A549 (cell line): ENCODE data around the gene SBF2. TPM values are rescaled to one million over a fixed set of nuclear protein-coding genes. Genes with fewer than 3 reads are reported as not detected.

Source experiments
- ATAC-seq, 2 experiments: fragments of 200-7000 bp in 1 of 2; fragments of >200 bp in 1 of 2; cut with Nextera tagmentation in 1 of 2; cut with Tn5 transposase in 1 of 2; 3 replicates each; pipeline versions ENCODE4 v1.8.0 to v1.9.1; 2018 to 2020; ENCODE audit warnings: mild to moderate bottlenecking in 1 of 2, moderate library complexity in 1 of 2
- CTCF ChIA-PET: fragments of 300-600 bp; sonication (Branson Sonifier 250); formaldehyde crosslinking; extraction: SDS; loops from one replicate; lab custom pipeline; 2021; ENCODE audit warnings: antibody characterized with exemption, inconsistent platforms; lab: Yijun Ruan, JAX
- POLR2A ChIA-PET: fragments of 350-600 bp; formaldehyde crosslinking; extraction: SDS; loops from one replicate; lab custom pipeline; 2021; ENCODE audit warnings: antibody characterized with exemption, inconsistent platforms; lab: Yijun Ruan, JAX
- DNase-seq, 2 experiments: peaks; one replicate each; pipeline versions ENCODE4 v3.0.0 to v3.0.0-alpha.2; 2011 to 2016; ENCODE audit warnings: low read depth in 1 of 2, low spot score in 1 of 2
- FAIRE-seq: peaks from 2 replicates; lab custom pipeline; 2011; peaks lifted over from hg19 to GRCh38; lab: Jason Lieb, UNC
- H3K27ac ChIP-seq, 2 experiments: fragments of >200 bp; sonication (Bioruptor Twin); formaldehyde crosslinking; 3 replicates each; pipeline ENCODE4 v1.5.1; 2016 to 2017
- H3K4me1 ChIP-seq: fragments of >200 bp; sonication (Bioruptor Twin); formaldehyde crosslinking; 3 replicates; pipeline ENCODE4 v1.6.1; 2016
- H3K4me2 ChIP-seq: fragments of >200 bp; sonication (Bioruptor Twin); formaldehyde crosslinking; 3 replicates; pipeline ENCODE4 v1.6.1; 2016
- H3K4me3 ChIP-seq: fragments of >200 bp; sonication (Bioruptor Twin); formaldehyde crosslinking; 3 replicates; pipeline ENCODE4 v1.5.1; 2016
- H3K9me3 ChIP-seq: fragments of >200 bp; sonication (Bioruptor Twin); formaldehyde crosslinking; 3 replicates; pipeline ENCODE4 v1.6.1; 2016
- BHLHE40 ChIP-seq: IDR thresholded peaks from 2 replicates; pipeline ENCODE4 v1.6.1; 2012; ENCODE audit warnings: low read depth, low read length, inconsistent platforms
- CBX2 ChIP-seq: fragments of 200-600 bp; sonication (generic); IDR thresholded peaks from 2 replicates; pipeline ENCODE4 v1.6.1; 2016; ENCODE audit warnings: low read depth, mild to moderate bottlenecking, borderline replicate concordance
- CHD4 ChIP-seq: fragments of 200-600 bp; sonication (generic); IDR thresholded peaks from 2 replicates; pipeline ENCODE4 v1.6.1; 2016; ENCODE audit warnings: antibody characterized with exemption, mild to moderate bottlenecking, borderline replicate concordance
- EHF ChIP-seq: fragments of 250-450 bp; sonication (Bioruptor Pico); IDR thresholded peaks from 2 replicates; pipeline ENCODE4 v1.5.0; 2020; ENCODE audit warnings: mild to moderate bottlenecking
- ESRRA ChIP-seq: fragments of 150-350 bp; IDR thresholded peaks from 2 replicates; pipeline ENCODE4 v1.6.1; 2014; ENCODE audit warnings: mild to moderate bottlenecking, low read length, borderline replicate concordance
- FOSL2 ChIP-seq, 2 experiments: fragments of 450-650 bp in 1 of 2; fragments of >200 bp in 1 of 2; sonication (Bioruptor Twin) in 1 of 2; formaldehyde crosslinking; IDR thresholded peaks; 2 replicates each; pipeline versions ENCODE4 v1.5.0 to v1.6.1; 2016 to 2020; ENCODE audit warnings: mild to moderate bottlenecking in 1 of 2, moderate library complexity in 1 of 2
- HDAC2 ChIP-seq: fragments of 200-600 bp; sonication (generic); IDR thresholded peaks from 2 replicates; pipeline ENCODE4 v1.6.1; 2016
- JUN ChIP-seq, 2 experiments: fragments of >200 bp; sonication (Bioruptor Twin); formaldehyde crosslinking; IDR thresholded peaks; 2 replicates in 1 of 2; 3 replicates in 1 of 2; pipeline ENCODE4 v1.6.1; 2016 to 2017
- JUNB ChIP-seq: fragments of >200 bp; sonication (Bioruptor Twin); formaldehyde crosslinking; IDR thresholded peaks from 2 replicates; pipeline ENCODE4 v1.6.1; 2016
- KDM5A ChIP-seq: fragments of 200-600 bp; sonication (generic); IDR thresholded peaks from 2 replicates; pipeline ENCODE4 v1.6.1; 2016; ENCODE audit warnings: antibody characterized with exemption, mild to moderate bottlenecking
- MAZ ChIP-seq: fragments of 150-350 bp; IDR thresholded peaks from 2 replicates; pipeline ENCODE4 v1.6.1; 2014; ENCODE audit warnings: antibody characterized with exemption, low read depth, low read length, borderline replicate concordance
- NFE2L2 ChIP-seq: fragments of 150-350 bp; conservative IDR thresholded peaks from 2 replicates; pipeline ENCODE4 v1.6.1; 2014; ENCODE audit warnings: low read length
- NPAS2 ChIP-seq: fragments of 250-450 bp; sonication (Bioruptor Pico); IDR thresholded peaks from 2 replicates; pipeline ENCODE4 v1.8.0; 2022; ENCODE audit warnings: mild to moderate bottlenecking, moderate library complexity, borderline replicate concordance
- PHF8 ChIP-seq: fragments of 200-600 bp; sonication (generic); IDR thresholded peaks from 2 replicates; pipeline ENCODE4 v1.6.1; 2016; ENCODE audit warnings: low read depth, mild to moderate bottlenecking, antibody characterized with exemption, moderate library complexity, borderline replicate concordance
- RCOR1 ChIP-seq: fragments of 150-350 bp; IDR thresholded peaks from 2 replicates; pipeline ENCODE4 v1.6.1; 2014; ENCODE audit warnings: antibody characterized with exemption, low read length, low read depth
- RFX5 ChIP-seq: fragments of 450-650 bp; IDR thresholded peaks from 2 replicates; pipeline ENCODE4 v1.7.1; 2014; ENCODE audit warnings: antibody characterized with exemption, mild to moderate bottlenecking, moderate library complexity
- SMC3 ChIP-seq: fragments of >200 bp; sonication (Bioruptor Twin); formaldehyde crosslinking; IDR thresholded peaks from 3 replicates; pipeline ENCODE4 v1.6.1; 2018; ENCODE audit warnings: inconsistent platforms
- TFCP2L1 ChIP-seq: fragments of 250-450 bp; sonication (Bioruptor Pico); IDR thresholded peaks from 2 replicates; pipeline ENCODE4 v1.5.0; 2021; ENCODE audit warnings: mild to moderate bottlenecking
- TP53 ChIP-seq: fragments of 250-450 bp; sonication (Bioruptor Pico); IDR thresholded peaks from 2 replicates; pipeline ENCODE4 v1.5.0; 2021; ENCODE audit warnings: mild to moderate bottlenecking, moderate library complexity
- ZFP36 ChIP-seq: fragments of 450-650 bp; IDR thresholded peaks from 2 replicates; pipeline ENCODE4 v1.6.1; 2014; ENCODE audit warnings: borderline replicate concordance; ENCODE audit not compliant: partially characterized antibody
- ZNF302 ChIP-seq: fragments of 250-450 bp; sonication (Bioruptor Pico); IDR thresholded peaks from 2 replicates; pipeline ENCODE4 v1.9.0; 2021; ENCODE audit warnings: inconsistent platforms, mild to moderate bottlenecking, moderate library complexity
- WGBS: methylation state at CpG from one replicate; pipeline ENCODE4 v1.1.6; 2017; ENCODE audit errors: missing lambda C conversion rate; 5-methylcytosine and 5-hydroxymethylcytosine counted together
- polyA plus RNA-seq, 4 experiments: library from polyadenylated mRNA; depleted of rRNA in 3 of 4; stranded (reverse); fragments of >200 nt; fragmentation: RNase III in 1 of 4; extraction: RNeasy Plus Mini Kit Qiagen cat#74134 plus additional on column Dnase treatment in 1 of 4; gene quantifications; 2 replicates in 3 of 4; 3 replicates in 1 of 4; pipeline ENCODE4 v1.2.3, GENCODE V29; 2011 to 2017
- TF ChIP-seq, protein P1 (sequence below): fragments of 450-650 bp; IDR thresholded peaks from 2 replicates; pipeline ENCODE4 v1.6.1; 2014; ENCODE audit warnings: antibody characterized with exemption
- TF ChIP-seq, protein P2 (sequence below): fragments of >200 bp; sonication (Bioruptor Twin); formaldehyde crosslinking; IDR thresholded peaks from 2 replicates; pipeline ENCODE4 v1.6.1; 2016
- TF ChIP-seq, protein P3 (sequence below): fragments of 250-450 bp; sonication (Bioruptor Pico); IDR thresholded peaks from 2 replicates; pipeline ENCODE4 v1.5.0; 2020; ENCODE audit warnings: low read depth, mild to moderate bottlenecking, moderate library complexity

Gene SBF2
- polyA plus RNA-seq, 2 of the 4 experiments (the other 2 are of a cell fraction) = 11.1 to 49.6 TPM

- TF ChIP-seq HDAC2 (no peak), TFCP2L1 (CRISPR knock-in tag) (no peak)
Measured at GRCh38 chr11:10125522-10126133, 168.4 kb downstream of the SBF2 start (continued).

- CTCF ChIA-PET = interaction anchor here (0.8 kb wide), 1 partner anchor 363 kb away, joined by 3 read pairs; no protein-coding TSS in a partner anchor
- H3K27ac ChIP-seq = peak overlapping the region; percentile 49 to 51; a peak in 3 of 6 replicates
- DNase-seq (peak; percentile 23 to 31), ATAC-seq (peak; percentile 83 to 85; a peak in 5 of 6 replicates), FAIRE-seq (peak; percentile 36)
- TF ChIP-seq FOSL2 (IDR thresholded peaks at IDR 0.05) (no peak), FOSL2 (CRISPR knock-in tag; IDR thresholded peaks at IDR 0.05) (peak; percentile 63), PHF8 (no peak)
- H3K4me3 ChIP-seq = no peak overlapping the region
- POLR2A ChIA-PET = interaction anchor here (1.0 kb wide), 1 partner anchor 182 kb away, joined by 3 read pairs; the partner anchor contains the start of gene ADM
- WGBS = 48% methylated on average over 5 of the region's 5 CpGs
- H3K9me3 ChIP-seq = no peaks in the 10 kb centered on the region
- H3K4me2 ChIP-seq = peak overlapping the region; percentile 76
- H3K4me1 ChIP-seq = peaks cover 44% of the 10 kb centered on the region
Measured at GRCh38 chr11:10122326-10123197, 171.5 kb downstream of the SBF2 start.

DNA sequence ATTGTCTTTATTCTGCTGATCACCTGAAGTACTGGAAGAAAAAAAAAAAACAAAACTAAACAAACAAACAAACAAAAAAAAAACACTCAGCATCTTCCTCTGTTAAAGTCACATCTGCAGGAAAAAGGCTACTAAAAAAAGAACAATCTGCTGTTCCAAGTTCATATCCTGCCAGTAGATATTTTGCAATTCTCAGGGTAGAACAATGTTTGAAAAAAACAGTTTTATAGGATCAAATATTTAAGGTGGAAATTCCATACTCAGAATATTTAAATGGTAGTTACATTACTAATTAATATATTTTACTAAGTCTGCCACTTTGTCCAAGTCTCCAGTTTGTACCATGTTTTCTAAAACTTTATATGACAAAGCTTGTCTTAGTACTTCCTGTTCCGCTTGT, 175.2 kb downstream of the SBF2 start:
- TF ChIP-seq TP53 (CRISPR knock-in tag) (no peak), BHLHE40 (no peak), PHF8 (no peak), JUNB (no peak), KDM5A (no peak), RFX5 (no peak), MAZ (no peak), HDAC2 (no peak), CHD4 (no peak), ESRRA (no peak), RCOR1 (no peak)
- TF ChIP-seq, protein P1, sequence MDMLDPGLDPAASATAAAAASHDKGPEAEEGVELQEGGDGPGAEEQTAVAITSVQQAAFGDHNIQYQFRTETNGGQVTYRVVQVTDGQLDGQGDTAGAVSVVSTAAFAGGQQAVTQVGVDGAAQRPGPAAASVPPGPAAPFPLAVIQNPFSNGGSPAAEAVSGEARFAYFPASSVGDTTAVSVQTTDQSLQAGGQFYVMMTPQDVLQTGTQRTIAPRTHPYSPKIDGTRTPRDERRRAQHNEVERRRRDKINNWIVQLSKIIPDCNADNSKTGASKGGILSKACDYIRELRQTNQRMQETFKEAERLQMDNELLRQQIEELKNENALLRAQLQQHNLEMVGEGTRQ = no peak
- TF ChIP-seq, all 56 proteins: peak for 0
- peaks cover 35% of the 10 kb centered on the region for H3K4me1 ChIP-seq
- H3K9me3 ChIP-seq = no peaks in the 10 kb centered on the region
- WGBS = 93% methylated on average over 1 of the region's 1 CpG
- FAIRE-seq (no peak), DNase-seq (no peak), ATAC-seq (no peak)
- peak overlapping the region; percentile 10; the same call in 1 of the 3 replicates for H3K4me2 ChIP-seq
- CTCF ChIA-PET = no interaction called here
- no peak overlapping the region for H3K4me3 ChIP-seq
- H3K27ac ChIP-seq = no peak overlapping the region; a peak in 1 of 6 replicates
- POLR2A ChIA-PET = no interaction called here

DNA sequence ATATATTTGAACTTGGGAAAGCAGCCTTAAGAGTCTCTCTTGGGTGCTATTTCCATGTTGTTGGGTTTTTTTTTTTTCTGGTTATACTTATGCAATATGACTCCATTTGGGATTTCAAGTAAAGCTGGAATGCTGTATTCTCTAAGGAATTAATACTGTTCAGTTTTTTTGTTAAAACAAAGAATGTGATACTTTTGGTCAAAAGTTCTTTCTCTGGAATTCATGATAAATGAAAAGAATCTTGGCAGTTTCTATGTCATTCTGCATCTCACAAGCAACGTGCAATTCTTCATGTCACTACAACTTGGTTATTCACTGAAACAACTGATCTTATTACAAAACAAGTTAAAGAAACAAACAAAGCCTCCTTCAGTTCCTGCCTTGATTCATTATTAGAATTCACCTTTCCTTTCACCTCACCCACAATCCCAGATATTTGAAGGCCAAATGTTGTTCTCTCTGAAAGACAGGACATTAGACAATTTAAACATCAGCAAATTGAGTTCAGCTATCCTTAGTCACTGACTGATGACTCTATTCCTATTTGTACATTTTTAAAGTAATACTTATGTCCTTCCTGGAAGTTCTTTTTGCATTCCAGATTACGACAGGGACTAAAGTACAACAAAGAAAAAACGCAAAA, 176.2 kb downstream of the SBF2 start:
- Histone ChIP-seq H3K9me3 (no peaks in the 10 kb centered on the region), H3K27ac (no peak overlapping the region), H3K4me2 (peak overlapping the region; percentile 10; the same call in 1 of the 3 replicates), H3K4me3 (no peak overlapping the region), H3K4me1 (peaks cover 24% of the 10 kb centered on the region)
- CTCF ChIA-PET = no interaction called here
- peak; percentile 83 for FAIRE-seq
- POLR2A ChIA-PET = no interaction called here
- TF ChIP-seq, protein P2, sequence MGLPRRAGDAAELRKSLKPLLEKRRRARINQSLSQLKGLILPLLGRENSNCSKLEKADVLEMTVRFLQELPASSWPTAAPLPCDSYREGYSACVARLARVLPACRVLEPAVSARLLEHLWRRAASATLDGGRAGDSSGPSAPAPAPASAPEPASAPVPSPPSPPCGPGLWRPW = no peak
- TF ChIP-seq NPAS2 (CRISPR knock-in tag) = no peak
- TF ChIP-seq EHF (CRISPR knock-in tag) = no peak
- TF ChIP-seq ZFP36 = no peak
- TF ChIP-seq NFE2L2 = no peak
- TF ChIP-seq, protein P3, sequence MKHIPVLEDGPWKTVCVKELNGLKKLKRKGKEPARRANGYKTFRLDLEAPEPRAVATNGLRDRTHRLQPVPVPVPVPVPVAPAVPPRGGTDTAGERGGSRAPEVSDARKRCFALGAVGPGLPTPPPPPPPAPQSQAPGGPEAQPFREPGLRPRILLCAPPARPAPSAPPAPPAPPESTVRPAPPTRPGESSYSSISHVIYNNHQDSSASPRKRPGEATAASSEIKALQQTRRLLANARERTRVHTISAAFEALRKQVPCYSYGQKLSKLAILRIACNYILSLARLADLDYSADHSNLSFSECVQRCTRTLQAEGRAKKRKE (CRISPR knock-in tag) = no peak
- no peak for TF ChIP-seq ZNF302 (CRISPR knock-in tag)
- TF ChIP-seq KDM5A = no peak
- no peak for TF ChIP-seq CBX2
- TF ChIP-seq SMC3 = no peak
- no peak for TF ChIP-seq JUN (IDR thresholded peaks at IDR 0.05)
- ATAC-seq = no peak
- DNase-seq = no peak
- WGBS = 45% methylated on average over 3 of the region's 3 CpGs
